ENCODE measurements around the gene BABAM2. TPM values are rescaled to one million over a fixed set of nuclear protein-coding genes. Genes with fewer than 3 reads are reported as not detected.
"Not testable (repeated sequence)": the region's sequence is repeated elsewhere in the genome, so short reads cannot be mapped to it uniquely, and the experiment has no call there.

BABAM2 gene
- total RNA-seq, 1 experiment from 2014 or later, result 57.6 TPM

DNA sequence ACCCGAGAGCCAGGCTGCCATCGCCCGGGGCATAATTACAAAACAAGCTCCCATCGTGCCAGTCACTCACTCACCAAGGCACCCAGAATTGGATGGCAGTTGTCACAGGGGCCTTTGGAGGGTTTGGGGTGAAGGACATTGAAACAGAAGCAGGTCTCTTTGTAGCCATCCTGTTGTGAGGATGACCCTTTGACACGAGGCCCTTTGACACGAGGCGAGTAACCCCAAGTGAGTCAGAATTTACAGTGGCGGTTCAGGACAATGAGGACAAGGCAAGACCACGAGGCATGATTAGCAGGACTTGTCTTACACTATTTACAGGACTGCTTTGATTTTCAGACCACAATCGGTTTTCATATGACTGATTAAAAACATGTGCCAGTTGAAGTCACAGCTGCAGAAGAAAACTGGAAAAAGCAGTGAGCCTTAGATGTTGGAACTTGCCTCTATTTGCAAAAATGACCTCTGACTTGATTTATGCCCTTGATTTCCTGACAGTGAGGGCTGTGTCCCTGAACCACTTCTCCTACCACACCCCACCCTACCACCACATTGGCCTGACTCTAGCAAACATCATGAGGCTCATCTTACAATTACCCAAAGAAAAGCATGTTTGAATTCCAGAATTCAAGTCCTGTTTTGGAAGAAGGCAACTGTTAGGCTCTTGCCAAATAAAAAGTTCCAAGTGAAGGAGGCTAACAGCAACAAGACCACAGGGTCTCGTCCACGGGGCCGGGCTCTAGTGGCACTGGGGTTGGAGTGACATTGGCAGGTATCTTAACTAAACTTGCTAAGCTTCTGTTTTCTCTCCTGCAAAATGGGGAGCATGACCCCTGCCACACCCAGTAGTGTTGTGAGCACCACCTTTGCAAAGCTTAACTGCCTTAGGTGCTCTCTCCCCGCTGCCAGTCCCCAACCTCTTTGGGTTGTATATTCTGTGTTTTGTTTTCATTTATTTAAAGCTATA lies 437.7 kb downstream of the BABAM2 start:
- H3K27ac Mint-ChIP-seq (ENCODE audit: low read depth, unreplicated experiment), result no peak overlapping the region
- DNase-seq (ENCODE audit: unreplicated experiment), result no peak

GRCh38 chr2:28329184-28329583 lies 438.7 kb downstream of the BABAM2 start:
- TF ChIP-seq CTCF (IDR thresholded peaks at IDR 0.05; ENCODE audit: unreplicated experiment), result no peak
- intact Hi-C loops (cut with micrococcal nuclease), result no loop called here
- ChIA-PET POLR2A (interaction anchor here (2.4 kb wide), 1 partner anchor 11 kb away, joined by 5 read pairs; no protein-coding TSS in a partner anchor), CTCF (no interaction called here)
- Mint-ChIP-seq H3K36me3 (ENCODE audit: insufficient read depth, unreplicated experiment) (peaks cover 6% of the 10 kb centered on the region), H3K9me3 (ENCODE audit: unreplicated experiment) (no peaks in the 10 kb centered on the region), H3K4me3 (ENCODE audit: unreplicated experiment) (no peak overlapping the region), H3K4me1 (ENCODE audit: insufficient read depth, unreplicated experiment) (peaks cover 5% of the 10 kb centered on the region), H3K27ac (ENCODE audit: low read depth, unreplicated experiment) (no peak overlapping the region), H3K27me3 (ENCODE audit: insufficient read depth, unreplicated experiment) (no peaks in the 10 kb centered on the region)
- BruUV-seq (replicated peaks), result no TSS peak
- no peak for DNase-seq (ENCODE audit: unreplicated experiment)

More for the DNA sequence above, 437.7 kb downstream of the BABAM2 start:
- Mint-ChIP-seq H3K9me3 (ENCODE audit: unreplicated experiment) (no peaks in the 10 kb centered on the region), H3K4me1 (ENCODE audit: insufficient read depth, unreplicated experiment) (peaks cover 5% of the 10 kb centered on the region), H3K4me3 (ENCODE audit: unreplicated experiment) (no peak overlapping the region), H3K27me3 (ENCODE audit: insufficient read depth, unreplicated experiment) (no peaks in the 10 kb centered on the region), H3K36me3 (ENCODE audit: insufficient read depth, unreplicated experiment) (peaks cover 7% of the 10 kb centered on the region)
- BruUV-seq (replicated peaks), result no TSS peak
- no peak for TF ChIP-seq CTCF (IDR thresholded peaks at IDR 0.05; ENCODE audit: unreplicated experiment)
- ChIA-PET CTCF (interaction anchor here (0.8 to 1.7 kb wide), 3 partner anchors 8 to 46 kb away, joined by 3 to 5 read pairs (median 4); no protein-coding TSS in a partner anchor), POLR2A (interaction anchor here (0.6 to 2.4 kb wide), 5 partner anchors 12 to 134 kb away, joined by 3 to 5 read pairs (median 3); no protein-coding TSS in a partner anchor)
- intact Hi-C loops (cut with micrococcal nuclease), result no loop called here

- intact Hi-C loops (cut with micrococcal nuclease); DNase-seq (ENCODE audit: unreplicated experiment); H3K4me1 Mint-ChIP-seq (ENCODE audit: insufficient read depth, unreplicated experiment); H3K27ac Mint-ChIP-seq (ENCODE audit: low read depth, unreplicated experiment); CTCF ChIA-PET; H3K27me3 Mint-ChIP-seq (ENCODE audit: insufficient read depth, unreplicated experiment); H3K4me3 Mint-ChIP-seq (ENCODE audit: unreplicated experiment); H3K36me3 Mint-ChIP-seq (ENCODE audit: insufficient read depth, unreplicated experiment); BruUV-seq (replicated peaks); H3K9me3 Mint-ChIP-seq (ENCODE audit: unreplicated experiment): not testable (repeated sequence)
- POLR2A ChIA-PET, result interaction anchor here (2.4 kb wide), 1 partner anchor 9 kb away, joined by 5 read pairs; no protein-coding TSS in a partner anchor
Observed at GRCh38 chr2:28330722-28331121, 440.2 kb downstream of the BABAM2 start.

- DNase-seq (ENCODE audit: unreplicated experiment); intact Hi-C loops (cut with micrococcal nuclease); H3K4me1 Mint-ChIP-seq (ENCODE audit: insufficient read depth, unreplicated experiment); POLR2A ChIA-PET; H3K4me3 Mint-ChIP-seq (ENCODE audit: unreplicated experiment); H3K36me3 Mint-ChIP-seq (ENCODE audit: insufficient read depth, unreplicated experiment); H3K27me3 Mint-ChIP-seq (ENCODE audit: insufficient read depth, unreplicated experiment); H3K9me3 Mint-ChIP-seq (ENCODE audit: unreplicated experiment); BruUV-seq (replicated peaks); H3K27ac Mint-ChIP-seq (ENCODE audit: low read depth, unreplicated experiment): not testable (repeated sequence)
- CTCF ChIA-PET, result interaction anchor here (0.8 to 1.0 kb wide), 2 partner anchors 19 to 82 kb away, joined by 3 read pairs; no protein-coding TSS in a partner anchor
Observed at GRCh38 chr2:28331797-28332196, 441.3 kb downstream of the BABAM2 start.

DNA sequence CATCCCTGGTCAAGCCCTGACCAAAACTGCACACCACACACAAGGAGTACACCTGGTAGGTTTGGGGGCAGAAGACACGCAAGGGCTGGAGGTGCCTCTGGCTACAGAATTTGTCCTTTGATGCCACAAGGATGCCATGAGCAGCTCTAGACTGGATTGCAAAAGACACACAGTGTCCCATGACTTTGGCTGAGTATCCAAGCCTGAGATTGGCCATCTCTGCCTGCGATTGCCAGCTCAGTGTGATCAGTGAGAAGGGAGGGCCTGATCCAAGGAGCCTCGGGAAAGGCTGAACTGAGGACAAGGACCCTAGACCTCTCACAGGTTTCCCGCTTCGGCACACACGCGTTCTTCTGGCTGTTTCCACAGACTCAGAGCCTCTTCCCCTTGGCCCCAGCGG lies 442.2 kb downstream of the BABAM2 start:
- H3K4me1 Mint-ChIP-seq (ENCODE audit: insufficient read depth, unreplicated experiment), result peaks cover under 1% of the 10 kb centered on the region
- H3K27me3 Mint-ChIP-seq (ENCODE audit: insufficient read depth, unreplicated experiment), result no peaks in the 10 kb centered on the region
- intact Hi-C loops (cut with micrococcal nuclease), result no loop called here
- TF ChIP-seq CTCF (IDR thresholded peaks at IDR 0.05; ENCODE audit: unreplicated experiment), result no peak
- no peaks in the 10 kb centered on the region for H3K9me3 Mint-ChIP-seq (ENCODE audit: unreplicated experiment)
- ChIA-PET POLR2A (interaction anchor here (0.6 to 0.8 kb wide), 2 partner anchors 57 to 63 kb away, joined by 3 read pairs; no protein-coding TSS in a partner anchor), CTCF (interaction anchor here (1.0 kb wide), 1 partner anchor 83 kb away, joined by 3 read pairs; no protein-coding TSS in a partner anchor)
- no TSS peak for BruUV-seq (replicated peaks)
- no peak overlapping the region for H3K27ac Mint-ChIP-seq (ENCODE audit: low read depth, unreplicated experiment)
- no peaks in the 10 kb centered on the region for H3K36me3 Mint-ChIP-seq (ENCODE audit: insufficient read depth, unreplicated experiment)
- no peak overlapping the region for H3K4me3 Mint-ChIP-seq (ENCODE audit: unreplicated experiment)
- no peak for DNase-seq (ENCODE audit: unreplicated experiment)

All from MCF 10A (cell line).